ENCODE measurements around the gene HDGF. TPM values are rescaled to one million over a fixed set of nuclear protein-coding genes. Genes with fewer than 3 reads are reported as not detected.
A peak's percentile ranks its signal among the peaks of the same experiment; 100 is the strongest.

HDGF gene
- total RNA-seq, 2 donors from 2014 or later, result 493 to 495 TPM

DNA sequence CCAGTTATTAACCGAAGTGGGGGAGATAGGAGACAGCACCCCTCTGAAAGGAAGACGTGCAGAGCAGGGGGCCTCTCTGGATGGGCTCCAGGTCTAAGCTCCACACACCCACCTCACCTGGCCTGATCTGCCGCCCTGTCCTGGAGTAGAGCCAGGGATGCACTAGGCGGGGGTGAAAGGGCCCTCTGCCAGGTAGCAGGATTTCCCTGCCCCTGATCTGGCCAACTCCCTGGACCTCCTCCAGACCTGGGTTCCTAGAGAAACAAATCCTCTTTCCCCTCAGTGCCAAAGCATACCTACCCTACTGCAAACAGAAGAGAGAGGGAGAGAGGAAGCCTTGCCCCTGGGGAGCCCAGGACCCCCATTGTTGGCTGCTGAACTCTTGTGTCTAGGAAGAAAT is 48.1 kb downstream of the HDGF start:
- DNase-seq, result no peak
- no peaks in the 10 kb centered on the region for H3K9me3 Mint-ChIP-seq
- Histone ChIP-seq H3K27ac (ENCODE audit: low read depth, low read length) (no peak overlapping the region), H3K36me3 (ENCODE audit: control insufficient read depth, insufficient read depth, low read length) (peaks cover 13% of the 10 kb centered on the region), H3K9me3 (ENCODE audit: control insufficient read depth, low read length) (no peaks in the 10 kb centered on the region), H3K4me1 (ENCODE audit: control insufficient read depth, insufficient read depth, low read length) (peaks cover 8% of the 10 kb centered on the region), H3K27me3 (ENCODE audit: control insufficient read depth, insufficient read depth, low read length, poor library complexity, severe bottlenecking) (no peaks in the 10 kb centered on the region), H3K9ac (ENCODE audit: extremely low read depth, low read length, poor library complexity, severe bottlenecking) (peak overlapping the region; percentile 39), H3K4me3 (ENCODE audit: low read length) (peak overlapping the region; percentile 91)
- H3K27ac Mint-ChIP-seq, result peak overlapping the region; percentile 65
- H3K27me3 Mint-ChIP-seq (ENCODE audit: insufficient read depth), result peaks cover 65% of the 10 kb centered on the region
- H3K4me1 Mint-ChIP-seq, result peaks cover 42% of the 10 kb centered on the region
- TF ChIP-seq, protein P1, sequence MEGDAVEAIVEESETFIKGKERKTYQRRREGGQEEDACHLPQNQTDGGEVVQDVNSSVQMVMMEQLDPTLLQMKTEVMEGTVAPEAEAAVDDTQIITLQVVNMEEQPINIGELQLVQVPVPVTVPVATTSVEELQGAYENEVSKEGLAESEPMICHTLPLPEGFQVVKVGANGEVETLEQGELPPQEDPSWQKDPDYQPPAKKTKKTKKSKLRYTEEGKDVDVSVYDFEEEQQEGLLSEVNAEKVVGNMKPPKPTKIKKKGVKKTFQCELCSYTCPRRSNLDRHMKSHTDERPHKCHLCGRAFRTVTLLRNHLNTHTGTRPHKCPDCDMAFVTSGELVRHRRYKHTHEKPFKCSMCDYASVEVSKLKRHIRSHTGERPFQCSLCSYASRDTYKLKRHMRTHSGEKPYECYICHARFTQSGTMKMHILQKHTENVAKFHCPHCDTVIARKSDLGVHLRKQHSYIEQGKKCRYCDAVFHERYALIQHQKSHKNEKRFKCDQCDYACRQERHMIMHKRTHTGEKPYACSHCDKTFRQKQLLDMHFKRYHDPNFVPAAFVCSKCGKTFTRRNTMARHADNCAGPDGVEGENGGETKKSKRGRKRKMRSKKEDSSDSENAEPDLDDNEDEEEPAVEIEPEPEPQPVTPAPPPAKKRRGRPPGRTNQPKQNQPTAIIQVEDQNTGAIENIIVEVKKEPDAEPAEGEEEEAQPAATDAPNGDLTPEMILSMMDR (conservative IDR thresholded peaks at IDR 0.05), result no peak
- 69 to 83% methylated on average over 1 to 4 of the region's 4 CpGs for WGBS, 2 experiments (ENCODE audit: insufficient coverage in 1 of 2, insufficient read length in 1 of 2)
- H3K4me3 Mint-ChIP-seq, result peak overlapping the region; percentile 72
- H3K36me3 Mint-ChIP-seq (ENCODE audit: low read depth), result peaks cover 36% of the 10 kb centered on the region

DNA sequence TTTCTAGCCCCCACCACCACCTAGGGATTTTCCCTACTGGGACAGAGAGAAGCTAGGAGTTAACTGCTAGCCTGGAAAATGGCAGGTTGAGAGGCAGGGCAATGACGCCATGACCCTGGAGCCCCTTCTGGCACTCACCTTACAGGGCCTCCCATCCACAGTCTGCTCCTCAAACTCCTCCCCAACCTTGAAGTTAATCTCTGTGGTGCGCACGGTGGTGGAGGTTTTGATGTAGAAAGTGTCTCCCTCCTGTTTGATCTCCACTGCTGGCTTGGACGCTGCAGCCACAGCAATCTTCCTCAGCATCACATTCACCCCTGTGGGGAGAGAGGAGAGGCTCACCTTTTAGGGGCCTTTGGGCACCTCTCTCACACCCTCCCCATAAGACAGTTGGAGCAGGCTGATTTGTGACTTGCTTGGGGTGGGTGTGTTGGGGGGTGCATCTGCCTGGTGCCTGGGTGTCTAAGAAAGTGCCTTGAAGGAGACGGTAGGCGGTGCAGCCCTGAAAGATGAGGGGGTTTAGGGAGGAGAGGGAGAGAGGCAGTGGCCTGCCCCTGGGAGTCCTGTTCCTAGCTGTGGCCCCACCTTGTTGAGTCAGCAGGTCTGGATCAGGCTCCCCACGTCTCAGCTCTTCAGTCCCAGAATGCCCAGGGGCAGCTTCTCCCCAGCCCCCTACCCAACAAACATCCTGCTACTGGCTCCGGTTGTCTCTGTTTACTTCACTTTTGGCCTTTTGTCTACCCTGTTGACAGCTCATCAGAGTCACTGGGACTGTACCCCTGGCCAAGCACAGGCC is 50.5 kb downstream of the HDGF start:
- H3K9ac ChIP-seq (ENCODE audit: extremely low read depth, low read length, poor library complexity, severe bottlenecking), result no peak overlapping the region
- Mint-ChIP-seq H3K9me3 (no peaks in the 10 kb centered on the region), H3K4me3 (peak overlapping the region; percentile 72), H3K27me3 (ENCODE audit: insufficient read depth) (peaks cover 75% of the 10 kb centered on the region), H3K4me1 (peaks cover 34% of the 10 kb centered on the region), H3K27ac (no peak overlapping the region), H3K36me3 (ENCODE audit: low read depth) (peaks cover 46% of the 10 kb centered on the region)
- H3K4me3 ChIP-seq (ENCODE audit: low read length), result no peak overlapping the region
- H3K27ac ChIP-seq (ENCODE audit: low read depth, low read length), result no peak overlapping the region
- DNase-seq, result no peak
- H3K4me1 ChIP-seq (ENCODE audit: control insufficient read depth, insufficient read depth, low read length), result peaks cover 6% of the 10 kb centered on the region
- H3K36me3 ChIP-seq (ENCODE audit: control insufficient read depth, insufficient read depth, low read length), result peaks cover 14% of the 10 kb centered on the region
- H3K9me3 ChIP-seq (ENCODE audit: control insufficient read depth, low read length), result no peaks in the 10 kb centered on the region
- TF ChIP-seq, protein P1 (conservative IDR thresholded peaks at IDR 0.05), result no peak
- H3K27me3 ChIP-seq (ENCODE audit: control insufficient read depth, insufficient read depth, low read length, poor library complexity, severe bottlenecking), result no peaks in the 10 kb centered on the region
- 85 to 89% methylated on average over 3 to 7 of the region's 8 CpGs for whole genome bisulfite sequencing, 2 experiments (ENCODE audit: insufficient coverage in 1 of 2, insufficient read length in 1 of 2)

DNA sequence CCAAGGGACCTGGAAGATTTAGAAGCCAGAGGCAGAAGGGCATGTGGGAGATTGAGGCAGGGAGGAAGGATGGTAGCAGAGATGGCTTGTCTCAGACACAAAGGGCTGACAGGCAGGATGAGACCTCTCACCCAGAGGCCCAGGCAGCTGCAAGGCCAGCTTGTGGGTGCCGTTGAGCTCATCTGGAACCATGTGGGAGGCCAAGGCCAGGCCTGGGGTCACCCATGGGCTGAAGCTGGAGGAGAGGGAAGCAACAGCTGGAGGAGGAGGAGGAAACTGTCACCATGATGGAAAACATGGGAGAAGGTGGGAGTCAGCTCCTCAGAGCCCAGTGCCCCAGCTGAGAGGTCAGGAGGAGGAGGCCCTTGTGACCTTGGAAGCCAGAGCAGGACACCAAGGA is 52.5 kb downstream of the HDGF start:
- peaks cover 36% of the 10 kb centered on the region for H3K4me1 Mint-ChIP-seq
- H3K36me3 ChIP-seq (ENCODE audit: control insufficient read depth, insufficient read depth, low read length), result peaks cover 14% of the 10 kb centered on the region

More for the DNA sequence above, 52.5 kb downstream of the HDGF start:
- no peak for DNase-seq
- peaks cover 46% of the 10 kb centered on the region for H3K36me3 Mint-ChIP-seq (ENCODE audit: low read depth)
- TF ChIP-seq, protein P1 (conservative IDR thresholded peaks at IDR 0.05), result no peak
- Histone ChIP-seq H3K4me3 (ENCODE audit: low read length) (no peak overlapping the region), H3K9ac (ENCODE audit: extremely low read depth, low read length, poor library complexity, severe bottlenecking) (no peak overlapping the region), H3K9me3 (ENCODE audit: control insufficient read depth, low read length) (no peaks in the 10 kb centered on the region), H3K27ac (ENCODE audit: low read depth, low read length) (no peak overlapping the region), H3K4me1 (ENCODE audit: control insufficient read depth, insufficient read depth, low read length) (peaks cover 11% of the 10 kb centered on the region), H3K27me3 (ENCODE audit: control insufficient read depth, insufficient read depth, low read length, poor library complexity, severe bottlenecking) (no peaks in the 10 kb centered on the region)
- WGBS, 2 experiments (ENCODE audit: insufficient coverage in 1 of 2, insufficient read length in 1 of 2), result 92% methylated on average over 1 of the region's 1 CpG; no CpG with 5 or more reads in 1 of the 2 experiments
- no peak overlapping the region for H3K27ac Mint-ChIP-seq
- H3K4me3 Mint-ChIP-seq, result no peak overlapping the region
- peaks cover 57% of the 10 kb centered on the region for H3K27me3 Mint-ChIP-seq (ENCODE audit: insufficient read depth)
- no peaks in the 10 kb centered on the region for H3K9me3 Mint-ChIP-seq
